Stromal cell of bone marrow (primary cell): ENCODE measurements around the gene POLR1H.

Experiments used
- DNase-seq: peaks from one replicate; pipeline ENCODE4 v3.0.0-alpha.2; 2012; ENCODE audit warnings: low read depth

POLR1H gene

GRCh38 chr6:30096829-30097228 lies 35.8 kb downstream of the POLR1H start:
- no peak for DNase-seq

DNA sequence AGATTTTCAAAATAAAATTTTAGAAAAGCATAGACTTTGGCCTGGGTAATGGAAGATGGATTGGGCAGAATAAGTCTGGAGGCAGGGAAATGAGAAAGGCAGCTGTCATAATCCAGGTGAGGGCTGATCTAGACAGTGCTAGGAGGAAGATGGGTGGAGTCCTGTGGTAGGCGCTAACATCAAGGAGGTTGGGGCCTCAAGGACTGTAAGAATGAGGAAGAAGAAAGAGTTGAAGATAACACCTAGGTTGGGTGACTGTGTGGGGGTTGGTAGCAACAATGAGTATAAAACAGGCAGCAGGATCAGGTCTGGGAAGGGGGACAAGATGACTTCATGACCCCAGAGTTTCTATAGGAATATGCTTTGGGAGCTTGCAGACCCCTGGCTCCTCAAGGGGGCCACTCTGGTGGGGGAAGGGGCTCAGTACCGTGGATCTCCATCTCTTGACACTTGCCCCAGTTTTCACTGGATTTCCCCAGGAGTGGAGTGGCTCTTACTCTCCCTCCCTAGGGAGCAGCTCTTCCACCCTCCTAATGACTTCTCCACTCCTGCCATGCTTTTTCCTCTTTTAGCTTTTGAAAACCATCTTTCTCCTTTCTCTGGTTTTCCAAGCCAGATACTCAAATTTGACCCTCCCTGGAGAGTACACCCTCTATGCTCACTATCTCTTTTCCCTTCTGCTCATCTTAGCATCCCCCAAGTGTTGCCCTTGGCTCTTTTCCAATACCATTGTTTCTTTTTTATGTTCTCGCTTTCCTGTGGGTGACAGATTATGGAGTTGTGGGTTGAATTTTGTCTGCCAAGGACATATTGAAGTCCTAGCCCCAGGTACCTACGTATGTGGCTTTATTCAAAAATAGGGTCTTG lies 37.1 kb downstream of the POLR1H start:
- no peak for DNase-seq

- no peak for DNase-seq
These were observed 39.1 kb downstream of the POLR1H start for GRCh38 chr6:30100154-30100553.

DNA sequence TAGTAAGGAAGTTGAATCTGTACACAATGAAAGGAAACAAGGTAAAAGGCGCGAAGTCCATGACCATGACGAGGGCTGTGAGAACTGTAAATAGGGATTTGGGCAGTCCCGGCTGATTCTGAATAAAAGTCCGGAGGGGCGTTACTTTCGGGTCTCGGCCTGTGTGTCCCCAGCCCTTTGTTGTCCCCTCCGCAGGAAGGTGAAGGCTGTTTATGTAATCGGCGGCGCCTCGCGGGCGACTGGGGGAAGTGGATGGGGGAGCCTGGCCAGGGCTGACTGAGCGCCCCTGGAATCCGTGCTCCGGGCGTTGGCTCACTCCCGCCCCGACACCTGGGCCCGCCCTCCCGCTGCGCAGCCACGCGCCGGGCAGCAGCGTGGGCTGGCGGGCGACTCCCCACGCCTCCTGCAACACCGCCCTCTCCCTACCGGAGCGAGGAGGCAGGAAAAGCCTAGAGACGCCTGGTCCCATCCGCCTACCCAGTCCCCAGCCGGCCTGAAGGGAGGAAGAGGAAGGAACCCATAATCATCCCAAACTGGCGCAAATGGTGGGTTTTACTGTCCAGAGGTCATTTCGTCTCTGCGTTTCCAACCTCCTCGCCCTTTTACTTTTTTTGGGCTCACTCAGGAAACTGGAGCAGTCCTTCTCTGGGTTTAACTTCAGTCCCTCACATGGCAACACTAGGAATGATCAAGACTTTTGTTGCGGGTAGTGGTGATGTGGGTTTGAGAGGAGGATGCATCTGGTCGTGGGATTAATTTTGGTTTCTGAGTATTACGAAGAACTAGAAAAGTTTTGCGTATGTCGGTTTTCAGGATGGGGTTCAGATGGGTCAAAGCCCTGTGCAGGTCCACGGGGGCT lies 39.7 kb downstream of the POLR1H start:
- DNase-seq = no peak

DNA sequence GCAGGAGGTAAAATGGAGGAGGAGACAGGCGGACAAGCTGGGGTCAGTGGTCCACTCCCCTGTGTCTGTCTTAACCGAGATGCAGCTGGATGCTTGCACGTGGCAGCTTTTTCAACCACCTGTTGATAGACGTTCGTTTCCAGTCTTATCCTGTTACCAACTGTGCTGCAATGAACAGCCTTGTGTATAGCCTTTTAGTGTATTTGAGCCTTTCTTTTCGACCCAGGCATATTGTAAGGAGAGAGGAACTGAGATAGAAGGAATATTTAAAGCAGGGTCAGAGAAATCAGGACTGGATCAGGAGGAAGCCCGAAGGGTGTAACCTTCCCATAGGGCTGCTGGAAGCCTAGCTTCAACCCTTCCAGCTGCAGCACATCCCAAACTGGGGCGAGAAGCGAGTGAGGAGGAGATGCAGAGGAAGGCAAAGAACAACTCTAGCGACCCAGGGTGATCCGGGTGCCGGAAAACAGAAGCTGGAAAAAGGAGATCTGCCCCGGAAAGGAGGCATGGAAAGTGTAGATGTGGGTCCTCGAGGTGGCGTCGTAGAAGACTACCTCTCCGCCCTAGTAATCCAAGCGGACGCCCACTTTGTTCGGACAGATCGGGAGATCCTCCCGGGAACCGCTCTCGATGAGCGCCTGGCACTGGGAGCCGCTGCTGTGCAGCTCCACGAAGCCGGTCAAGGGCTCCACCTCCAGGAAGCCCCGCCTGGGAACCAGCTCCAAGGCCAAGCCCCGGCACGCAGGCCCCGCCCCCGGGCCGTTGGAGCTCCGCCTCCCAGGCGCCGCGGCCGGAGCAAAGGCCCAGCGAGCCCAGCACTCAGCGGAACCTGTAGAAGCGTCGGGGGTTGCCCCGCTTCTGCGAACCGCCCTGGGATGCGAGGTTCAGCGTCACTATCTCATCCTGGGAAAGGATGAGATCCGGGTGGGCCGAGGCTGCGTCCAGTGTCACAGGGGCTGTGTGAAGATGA lies 40.7 kb downstream of the POLR1H start:
- DNase-seq = peak; percentile 82

DNA sequence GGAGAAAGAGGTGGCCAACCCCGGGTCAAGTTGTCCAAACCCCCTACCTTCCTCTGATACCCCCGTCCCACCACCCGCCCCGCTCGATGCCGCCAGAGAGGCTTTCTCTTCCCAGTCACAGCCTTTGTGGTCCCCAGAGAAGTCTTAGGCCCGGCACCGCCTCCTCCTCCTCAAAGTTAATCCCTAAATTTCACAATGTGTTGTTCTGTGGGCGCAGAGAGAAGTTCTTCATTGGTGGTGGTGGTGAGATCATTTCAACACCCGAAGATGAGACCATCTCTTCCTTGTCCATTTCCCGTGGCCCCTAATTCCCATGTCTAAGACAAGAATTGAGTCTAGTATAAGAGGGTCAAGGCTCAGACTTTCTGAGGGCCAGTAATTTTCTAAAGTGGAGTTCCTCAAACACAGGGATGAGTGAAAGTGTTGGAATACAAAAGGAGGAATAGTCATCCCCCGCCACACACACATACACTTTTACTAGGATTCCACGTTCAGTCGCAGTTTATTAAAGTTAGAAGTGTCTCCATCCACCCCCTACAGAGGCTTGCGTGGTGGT lies 41.4 kb downstream of the POLR1H start:
- peak; percentile 54 for DNase-seq

DNA sequence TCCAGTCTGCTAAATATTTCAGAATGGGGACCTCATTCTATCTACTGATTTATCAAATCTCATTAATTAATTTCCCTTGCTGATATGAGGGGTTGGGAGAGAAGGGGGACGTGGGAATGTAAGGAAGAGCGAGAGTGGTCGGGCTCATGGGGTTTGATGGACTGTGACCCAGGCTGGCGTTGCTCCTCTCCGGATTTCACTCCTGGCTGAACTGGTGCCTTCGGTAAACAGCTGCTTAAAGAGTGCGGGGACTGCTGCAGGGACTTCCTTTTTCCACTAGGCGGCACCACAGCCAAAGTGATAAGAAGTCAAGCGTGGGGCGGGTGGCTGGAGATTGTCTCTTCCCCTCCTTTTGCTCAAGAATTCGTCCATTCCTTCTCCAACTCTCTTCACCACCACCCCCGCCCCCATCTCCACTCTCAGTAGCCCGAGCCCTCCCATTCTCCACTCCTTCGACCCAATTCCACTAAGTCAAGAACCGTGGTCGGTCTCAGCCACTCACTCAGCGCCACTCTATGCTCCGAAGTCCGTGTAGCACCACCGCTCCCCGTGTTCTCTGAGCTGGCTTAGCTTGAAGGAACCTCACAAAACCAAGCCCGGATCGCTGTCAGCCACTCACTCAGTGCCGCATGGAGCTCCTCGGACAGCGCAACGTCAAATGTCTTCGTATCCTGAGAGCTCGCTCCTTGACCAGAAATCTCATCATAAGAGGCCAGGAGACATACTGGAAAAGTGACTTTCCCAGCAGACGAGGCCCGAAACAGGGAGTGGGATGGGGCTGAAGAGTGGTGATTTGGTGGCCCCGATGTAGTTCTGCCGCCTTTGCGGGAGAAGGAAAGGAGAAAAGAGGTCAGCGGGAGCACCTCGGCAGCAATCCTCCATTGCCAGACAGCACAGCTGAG lies 42.2 kb downstream of the POLR1H start:
- peak; percentile 83 for DNase-seq

- DNase-seq = no peak
These were observed 42.8 kb downstream of the POLR1H start for GRCh38 chr6:30103872-30104179.

- DNase-seq = no peak
These were observed 43.6 kb downstream of the POLR1H start for GRCh38 chr6:30104661-30105060.

DNA sequence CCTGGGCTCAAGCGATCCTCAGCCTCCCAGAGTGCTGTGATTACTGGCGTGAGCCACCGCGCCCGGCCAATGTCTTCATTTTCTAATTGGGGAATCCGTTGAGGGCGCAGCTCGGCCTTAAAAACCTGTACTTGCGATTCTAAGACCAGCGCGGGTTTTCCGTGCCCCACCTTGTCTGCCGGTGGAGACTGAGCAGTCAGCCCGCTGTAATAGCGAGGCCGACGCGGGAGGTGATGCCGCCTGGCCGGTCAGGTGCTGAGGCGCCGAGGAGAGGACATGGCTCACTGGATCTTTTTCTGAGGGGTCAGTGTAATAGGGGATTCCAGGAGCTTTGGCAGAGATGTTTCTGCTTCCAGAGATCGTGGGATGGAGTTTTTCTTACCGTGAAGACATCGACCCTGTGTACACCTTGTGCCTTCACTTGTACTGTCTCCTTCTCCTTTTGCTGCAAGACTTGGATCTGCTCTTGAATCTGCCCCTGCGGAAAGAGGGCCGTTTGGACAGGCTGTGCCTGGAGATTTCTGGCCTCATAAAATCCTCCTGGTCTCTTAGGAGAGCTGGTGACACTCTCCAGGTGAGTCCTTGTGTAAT lies 50.3 kb downstream of the POLR1H start:
- DNase-seq = no peak

DNA sequence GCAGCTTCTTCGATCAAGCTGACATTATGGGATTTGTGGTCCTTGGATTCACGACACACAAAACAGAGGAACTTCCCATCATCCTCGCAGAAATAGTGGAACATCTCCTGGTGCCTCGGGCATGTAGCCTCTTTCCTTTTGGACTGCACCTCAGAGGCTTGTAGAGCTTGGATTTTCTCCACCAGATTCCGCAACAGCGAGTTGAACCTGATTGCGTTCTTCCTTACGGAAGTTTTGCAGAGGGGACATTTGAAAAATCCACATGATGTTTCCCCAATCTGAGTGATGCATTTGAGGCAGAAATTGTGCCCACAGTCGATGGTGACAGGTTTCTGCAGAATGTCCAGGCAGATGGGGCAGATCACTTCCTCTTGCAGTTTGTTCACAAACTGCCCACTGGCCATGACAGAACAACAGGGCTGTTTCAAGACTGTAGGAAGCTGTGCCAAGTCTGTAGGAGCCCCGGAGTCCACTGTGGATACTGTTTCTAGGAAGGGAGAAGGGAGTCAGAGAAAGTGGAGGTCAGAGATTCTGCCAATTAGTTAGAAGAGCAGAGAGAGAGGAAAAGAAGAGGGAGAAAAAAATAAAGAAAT lies 51.4 kb downstream of the POLR1H start:
- DNase-seq = no peak

- no peak for DNase-seq
These were observed 52.1 kb downstream of the POLR1H start, which contains the start of gene TRIM31 for GRCh38 chr6:30113003-30113759. Gene TRIM31 (minus strand): TSS chr6:30113090. CDS start chr6:30112805, 285 bp downstream.

DNA sequence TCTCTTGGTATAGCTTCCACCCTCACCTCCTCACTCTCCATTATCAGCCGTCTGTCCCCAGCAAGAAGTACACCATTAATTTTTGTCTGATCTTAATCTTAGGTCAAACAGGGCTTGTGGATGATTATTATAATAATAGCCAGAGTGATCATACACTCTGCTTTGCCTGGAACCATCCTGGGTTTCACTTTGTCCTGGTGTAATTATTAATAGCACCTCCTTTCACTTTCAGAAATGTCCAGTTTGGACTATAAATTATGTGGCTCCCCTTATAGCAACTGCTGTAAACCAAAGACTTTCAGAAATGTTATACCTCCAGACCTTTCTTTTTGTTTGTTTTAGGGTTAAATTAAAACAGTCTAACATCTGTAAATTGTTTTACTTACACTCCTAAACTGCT lies 52.8 kb downstream of the POLR1H start:
- DNase-seq = no peak
